Hematopoietic multipotent progenitor cell treated with erythropoietin and hydrocortisone succinate and interleukin-3 and kit ligand, for 8 days (in vitro differentiated cells): ENCODE measurements around the gene CCDC183.
A peak's percentile ranks its signal among the peaks of the same experiment; 100 is the strongest.
"Not testable (repeated sequence)": the region's sequence is repeated elsewhere in the genome, so short reads cannot be mapped to it uniquely, and the experiment has no call there.

ENCODE experiments used
- DNase-seq: peaks from one replicate; pipeline ENCODE4 v3.0.0-alpha.2; 2015

Gene CCDC183

GRCh38 chr9:136840140-136840876 is 44.2 kb downstream of the CCDC183 start:
- no peak for DNase-seq

DNA sequence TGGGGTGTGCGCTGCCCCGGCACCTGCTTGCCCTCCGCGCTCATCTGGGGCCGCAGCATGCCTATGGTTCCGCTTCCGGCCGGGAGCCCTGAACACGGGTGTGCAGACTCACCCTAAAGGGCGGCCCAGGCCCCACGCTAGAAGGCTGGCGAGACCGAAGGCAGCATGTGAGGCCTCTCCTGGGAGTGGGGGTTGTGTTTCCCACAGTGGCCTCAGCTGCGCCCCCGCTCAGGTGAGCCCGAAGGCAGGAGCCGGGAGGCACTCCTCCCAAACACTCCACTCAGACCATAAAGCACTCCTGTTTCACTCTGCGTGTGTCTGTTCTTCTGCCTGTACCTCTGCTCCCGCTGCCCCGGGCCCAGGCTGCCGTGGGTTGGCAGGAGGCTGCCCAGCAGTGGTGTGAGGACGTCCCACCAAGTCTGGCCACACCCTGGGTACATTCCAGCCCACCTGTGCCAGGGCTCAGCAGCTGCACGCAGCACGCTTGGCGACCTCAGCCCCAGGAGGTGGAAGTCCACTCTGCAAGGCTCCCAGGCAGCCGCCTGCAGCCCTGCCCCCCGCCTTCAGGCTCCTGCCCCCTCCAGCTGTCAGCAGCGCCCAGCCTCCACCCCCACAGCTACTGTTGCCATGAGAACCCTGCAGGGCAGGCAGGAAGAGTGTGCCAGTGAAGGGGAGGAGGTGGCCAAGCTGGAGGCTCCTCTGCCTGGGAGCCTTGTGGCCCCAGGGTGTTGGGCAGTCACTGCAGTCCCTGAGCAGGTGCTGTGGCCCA is 44.9 kb downstream of the CCDC183 start:
- peak; percentile 53 for DNase-seq

GRCh38 chr9:136841646-136842379 is 45.7 kb downstream of the CCDC183 start:
- not testable (repeated sequence) for DNase-seq

DNA sequence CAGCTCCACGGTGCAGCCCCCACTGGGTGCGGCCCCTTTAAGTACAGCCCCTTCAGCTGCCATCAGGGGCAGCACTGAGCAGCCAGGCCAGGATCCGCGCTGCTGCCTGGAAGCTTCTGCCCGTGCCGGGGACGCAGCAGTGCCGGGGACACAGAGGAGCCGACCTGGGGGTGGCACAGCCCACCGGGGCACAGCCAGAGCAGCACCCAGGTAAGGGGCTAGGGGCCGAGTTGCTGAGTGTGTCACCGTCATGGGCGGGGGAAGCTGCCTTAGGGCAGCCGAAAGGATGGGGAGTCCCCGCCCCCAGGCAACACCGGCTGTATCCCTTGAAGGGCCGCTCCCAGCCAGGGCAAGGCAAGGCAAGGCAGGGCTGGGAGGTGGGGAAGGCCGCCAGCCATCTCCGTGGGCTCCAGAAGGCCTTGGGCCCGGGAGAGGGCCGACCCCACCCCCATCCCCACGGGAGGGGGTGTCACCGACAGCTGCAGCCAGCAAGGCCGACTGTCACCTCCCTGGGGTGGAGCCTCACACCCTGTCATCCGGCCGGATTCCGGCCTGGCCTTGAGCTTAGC is 46.3 kb downstream of the CCDC183 start, which contains the start of gene AJM1:
AJM1 (plus strand) TSS at position 99 of the 569 bp plus-strand sequence. CDS start 1,937 bp downstream, outside the sequence.
- peak; percentile 79 for DNase-seq

DNA sequence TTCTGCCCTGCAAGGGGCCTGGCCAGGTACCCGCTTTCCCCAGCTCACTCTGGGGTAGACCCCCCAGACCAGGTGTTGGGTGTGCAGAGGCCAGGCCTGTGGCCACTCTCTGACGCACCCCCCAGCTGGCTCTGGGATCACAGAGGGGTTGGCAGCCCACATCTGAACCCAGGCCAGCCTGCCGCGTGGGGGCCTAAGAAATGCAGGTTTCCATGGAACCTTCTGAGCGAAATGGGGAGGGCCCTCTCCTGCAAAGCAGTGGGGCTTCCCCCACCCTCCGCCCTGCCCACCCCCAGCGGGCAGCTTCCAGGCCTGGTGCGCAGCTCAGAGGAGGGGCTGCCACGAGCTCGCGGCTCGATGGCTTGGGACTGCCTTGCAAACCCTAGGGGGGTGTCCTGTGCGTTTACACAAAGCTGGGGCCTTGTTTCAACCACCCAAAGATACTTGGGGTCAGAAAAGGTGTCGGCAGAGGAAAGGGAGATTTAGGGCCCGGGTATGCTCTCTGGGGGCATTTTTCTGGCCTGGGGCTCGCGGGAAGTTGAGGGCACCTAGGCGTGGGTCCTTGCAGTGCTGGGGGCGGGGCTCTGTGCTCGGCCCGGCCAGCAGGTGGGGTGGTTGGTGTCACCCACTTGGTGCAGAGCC is 47.1 kb downstream of the CCDC183 start:
- DNase-seq: not testable (repeated sequence)

- DNase-seq: peak; percentile 34
These were observed 47.9 kb downstream of the CCDC183 start for GRCh38 chr9:136843801-136844740.

DNA sequence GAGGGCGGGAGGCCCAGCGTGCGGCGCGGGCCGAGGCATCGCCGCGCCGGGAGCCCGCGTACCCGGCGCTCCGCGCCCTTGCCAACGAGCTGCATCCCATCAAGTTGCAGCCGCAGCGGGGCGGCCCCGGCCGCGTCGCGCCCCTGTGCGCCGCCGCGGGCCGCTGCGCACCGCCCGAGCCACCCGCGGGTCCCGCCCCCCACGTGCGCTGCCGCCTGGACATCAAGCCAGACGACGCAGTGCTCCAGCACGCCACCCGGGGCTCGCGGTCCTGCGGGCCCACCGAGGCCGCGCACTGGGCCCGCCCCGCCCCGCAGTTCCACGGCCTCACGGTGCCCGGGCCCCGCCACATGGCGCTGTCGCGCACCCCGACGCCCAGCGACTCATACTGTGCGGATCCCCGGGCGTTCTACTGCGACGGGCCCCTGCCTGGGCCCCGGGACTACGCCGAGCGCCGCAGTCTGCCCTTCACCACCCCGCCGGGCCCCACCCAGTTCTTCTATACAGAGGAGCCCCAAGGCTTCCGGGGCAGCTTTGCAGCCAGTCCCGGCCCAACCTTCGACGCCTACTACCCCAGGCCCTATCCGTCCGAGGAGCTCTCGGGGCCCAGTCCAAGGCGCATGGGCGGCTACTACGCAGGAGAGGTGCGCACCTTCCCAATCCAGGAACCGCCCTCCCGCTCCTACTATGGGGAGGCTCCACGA is 48.8 kb downstream of the CCDC183 start:
- peak; percentile 10 for DNase-seq

DNA sequence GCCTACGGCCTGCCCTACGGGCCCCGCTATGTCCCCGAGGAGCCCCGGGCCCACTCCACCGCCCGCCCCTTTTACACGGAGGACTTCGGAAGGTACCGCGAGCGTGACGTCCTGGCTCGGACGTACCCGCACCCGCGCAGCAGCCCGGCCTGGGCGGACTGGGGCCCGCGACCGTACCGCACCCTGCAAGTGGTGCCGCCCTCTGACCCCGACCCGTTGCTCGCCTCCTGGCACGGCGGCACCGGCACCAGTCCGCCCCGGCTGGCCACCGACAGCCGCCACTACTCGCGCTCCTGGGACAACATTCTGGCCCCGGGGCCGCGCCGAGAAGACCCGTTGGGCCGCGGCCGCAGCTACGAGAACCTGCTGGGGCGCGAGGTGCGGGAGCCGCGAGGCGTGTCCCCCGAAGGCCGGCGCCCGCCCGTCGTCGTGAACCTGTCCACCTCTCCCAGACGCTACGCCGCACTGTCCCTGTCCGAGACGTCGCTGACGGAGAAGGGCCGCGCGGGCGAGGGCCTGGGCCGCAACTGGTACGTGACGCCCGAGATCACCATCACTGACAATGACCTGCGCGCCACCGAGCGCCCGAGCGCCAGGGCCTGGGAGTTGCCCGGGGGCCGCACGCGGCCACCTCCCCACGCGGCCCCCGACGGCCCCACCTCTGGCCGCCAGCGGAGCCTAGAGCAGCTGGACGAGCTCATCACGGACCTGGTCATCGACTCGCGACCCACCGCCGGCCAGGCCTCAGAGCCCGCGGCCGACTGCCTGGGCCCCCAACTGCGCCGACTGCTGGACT is 49.5 kb downstream of the CCDC183 start:
- no peak for DNase-seq

DNA sequence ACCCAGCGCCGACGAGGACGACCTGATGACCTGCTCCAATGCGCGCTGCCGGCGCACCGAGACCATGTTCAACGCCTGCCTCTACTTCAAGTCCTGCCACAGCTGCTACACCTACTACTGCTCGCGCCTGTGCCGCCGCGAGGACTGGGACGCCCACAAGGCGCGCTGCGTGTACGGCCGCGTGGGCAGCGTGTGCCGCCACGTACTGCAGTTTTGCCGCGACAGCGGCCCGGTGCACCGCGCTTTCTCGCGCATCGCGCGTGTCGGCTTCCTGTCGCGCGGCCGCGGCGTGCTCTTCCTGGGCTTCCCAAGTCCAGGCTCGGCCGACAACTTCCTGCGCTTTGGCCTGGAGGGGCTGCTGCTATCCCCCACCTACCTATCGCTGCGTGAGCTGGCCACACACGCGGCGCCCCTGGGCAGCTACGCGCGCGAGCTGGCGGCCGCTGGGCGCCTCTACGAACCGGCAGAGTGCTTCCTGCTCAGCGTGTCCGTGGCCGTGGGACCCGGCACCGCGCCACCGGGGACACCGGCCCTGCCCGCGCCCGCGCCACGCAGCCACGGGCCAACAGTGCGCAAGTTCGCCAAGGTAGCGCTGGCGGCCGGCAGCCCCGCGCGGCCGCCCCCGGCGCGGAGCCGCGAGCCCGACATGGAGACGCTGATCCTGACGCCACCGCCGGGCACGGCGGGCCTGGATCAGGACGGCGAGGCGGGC is 50.4 kb downstream of the CCDC183 start:
- DNase-seq: no peak

DNA sequence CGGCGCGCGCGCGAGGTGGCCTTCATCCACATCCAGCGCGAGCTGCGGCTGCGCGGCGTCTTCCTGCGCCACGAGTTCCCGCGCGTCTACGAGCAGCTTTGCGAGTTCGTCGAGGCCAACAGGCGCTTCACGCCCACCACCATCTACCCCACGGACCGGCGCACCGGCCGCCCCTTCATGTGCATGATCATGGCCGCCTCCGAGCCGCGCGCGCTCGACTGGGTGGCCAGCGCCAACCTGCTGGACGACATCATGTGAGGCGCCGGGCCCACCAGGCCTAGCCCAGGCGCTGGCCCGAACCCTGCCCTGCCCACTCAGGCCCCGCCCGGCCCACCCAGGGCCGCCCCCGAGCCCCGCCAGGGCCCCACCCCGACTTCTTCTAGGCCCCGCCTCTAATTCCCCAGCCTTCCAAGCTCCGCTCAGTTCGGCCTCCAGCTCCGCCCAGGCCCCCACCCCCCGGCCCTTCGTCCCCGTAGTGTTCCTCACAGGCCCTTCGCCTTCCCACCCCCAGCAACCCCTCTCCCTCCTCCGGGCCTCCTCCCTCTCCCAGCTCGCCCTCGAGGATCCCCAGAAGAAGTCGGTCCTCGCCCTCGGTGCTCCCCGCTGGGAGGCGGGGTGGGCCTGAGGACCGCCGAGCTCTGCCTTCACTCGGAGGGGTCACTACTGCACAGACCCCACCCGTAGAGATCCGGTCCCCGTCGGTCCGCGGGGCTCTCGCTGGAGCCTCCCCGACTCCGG is 51.1 kb downstream of the CCDC183 start:
- DNase-seq: peak; percentile 68

GRCh38 chr9:136847826-136848392 is 51.8 kb downstream of the CCDC183 start:
- DNase-seq: peak; percentile 89

DNA sequence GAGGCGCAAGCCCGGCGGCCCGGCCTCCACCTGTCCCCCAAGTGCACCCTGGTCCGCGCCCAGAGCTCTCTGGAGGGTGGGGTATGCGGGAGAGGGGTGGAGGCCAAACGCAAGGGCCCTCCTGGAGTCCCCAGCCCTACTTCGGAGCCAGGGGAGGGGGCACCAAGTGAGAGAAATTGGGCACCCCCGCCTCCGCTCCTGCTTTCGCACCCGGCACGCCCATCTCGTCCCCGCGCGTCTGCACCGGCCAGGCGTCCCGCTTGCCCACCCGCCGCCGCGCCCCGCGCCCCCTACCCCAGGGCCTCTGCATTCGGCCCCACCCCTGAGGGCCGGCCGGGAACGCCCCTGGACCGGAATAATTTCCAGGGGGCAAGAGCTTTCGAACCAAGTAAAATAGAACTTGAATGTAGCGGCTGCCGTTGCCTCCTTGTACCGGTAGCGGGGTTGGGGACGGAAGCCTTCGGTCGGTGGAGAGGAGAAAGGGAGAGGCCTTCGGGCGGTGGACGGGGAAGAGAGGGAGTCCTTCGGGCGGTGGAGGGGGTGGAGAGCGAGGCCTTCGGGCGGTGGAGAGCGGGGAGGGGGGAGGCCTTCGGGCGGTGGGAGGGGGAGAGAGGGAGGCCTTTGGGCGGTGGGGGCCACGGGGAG is 52.4 kb downstream of the CCDC183 start:
- DNase-seq: peak; percentile 61

DNA sequence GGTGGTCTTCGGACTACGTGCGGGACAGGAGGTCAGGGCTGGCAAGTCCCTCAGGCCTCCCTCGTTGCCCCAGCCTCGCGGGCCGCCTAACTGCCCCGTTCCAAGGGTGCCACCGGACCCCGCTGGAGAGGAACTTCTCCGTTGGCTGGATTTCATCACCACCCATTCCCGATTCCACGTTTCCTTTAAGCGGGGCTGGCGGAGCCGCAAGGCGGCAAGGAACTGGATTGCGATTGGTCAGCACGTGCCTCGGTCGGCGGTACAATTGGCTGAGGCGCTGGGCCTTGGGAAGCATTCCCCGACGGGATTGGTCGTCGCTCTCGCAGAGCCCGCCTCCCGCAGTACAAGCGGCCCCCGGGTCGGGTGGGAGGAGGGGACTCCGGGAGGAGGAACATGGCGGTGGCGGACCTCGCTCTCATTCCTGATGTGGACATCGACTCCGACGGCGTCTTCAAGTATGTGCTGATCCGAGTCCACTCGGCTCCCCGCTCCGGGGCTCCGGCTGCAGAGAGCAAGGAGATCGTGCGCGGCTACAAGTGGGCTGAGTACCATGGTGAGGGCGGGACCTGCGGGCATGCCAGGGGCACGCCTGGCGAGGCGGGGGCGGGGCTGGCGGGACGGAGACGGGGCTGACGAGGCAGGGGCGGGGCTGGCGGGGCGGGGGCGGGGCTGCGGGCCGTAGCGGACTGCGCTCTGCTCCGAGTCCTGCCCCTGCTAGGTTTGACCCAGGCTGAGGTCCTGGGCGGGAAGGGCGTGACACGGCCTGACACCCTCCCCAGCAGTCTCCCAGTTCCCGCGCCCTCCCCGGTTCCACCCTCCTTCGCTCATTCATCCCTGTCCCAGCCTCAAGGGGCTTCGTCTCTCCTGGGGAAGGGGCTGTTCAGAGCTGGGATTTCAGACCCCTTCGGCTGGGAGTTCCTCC is 53.2 kb downstream of the CCDC183 start, which contains the start of gene PHPT1:
PHPT1 (plus strand) TSS at position 372 of the 922 bp plus-strand sequence; CDS start at position 394, 22 bp downstream.
- DNase-seq: peak; percentile 99

DNA sequence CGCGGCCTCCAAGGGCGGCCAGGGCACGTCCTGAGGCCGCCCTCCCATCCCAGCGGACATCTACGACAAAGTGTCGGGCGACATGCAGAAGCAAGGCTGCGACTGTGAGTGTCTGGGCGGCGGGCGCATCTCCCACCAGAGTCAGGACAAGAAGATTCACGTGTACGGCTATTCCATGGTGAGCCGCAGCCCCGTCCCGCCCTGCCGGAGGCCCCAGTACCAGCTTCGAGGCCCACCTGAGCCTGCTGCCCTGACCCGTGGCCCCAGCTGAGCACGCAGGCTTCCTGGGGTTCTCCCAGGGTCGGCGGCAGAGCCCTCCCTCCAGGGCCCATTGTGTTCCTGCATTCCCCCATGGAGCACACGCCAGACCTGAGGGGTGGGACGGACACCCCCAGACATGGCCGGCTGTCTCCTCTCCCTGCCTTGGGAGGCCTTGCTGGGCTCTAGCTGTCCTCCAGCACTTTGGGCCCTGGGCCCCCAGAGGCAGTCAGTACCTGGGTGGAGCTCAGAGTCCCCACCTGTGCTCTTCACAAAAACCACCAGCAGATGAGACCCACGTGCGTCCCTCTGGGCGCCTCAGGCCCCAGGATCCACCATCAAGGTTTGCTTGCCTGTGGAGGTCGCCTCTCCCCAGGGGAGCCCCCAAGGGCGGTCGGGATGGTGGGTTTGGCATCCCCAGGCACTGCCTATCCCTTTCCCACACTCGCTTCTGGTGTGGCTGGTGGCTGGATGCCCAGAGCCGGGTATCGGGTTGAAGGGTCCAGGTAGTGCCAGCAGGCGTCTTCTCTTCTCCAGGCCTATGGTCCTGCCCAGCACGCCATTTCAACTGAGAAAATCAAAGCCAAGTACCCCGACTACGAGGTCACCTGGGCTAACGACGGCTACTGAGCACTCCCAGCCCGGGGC is 54.1 kb downstream of the CCDC183 start:
- no peak for DNase-seq
